Small intestine (tissue), 7 donors: Measurements from ENCODE around the gene SENP7. TPM values are rescaled to one million over a fixed set of nuclear protein-coding genes. Genes with fewer than 3 reads are reported as not detected.
"Not testable (repeated sequence)": the region's sequence is repeated elsewhere in the genome, so short reads cannot be mapped to it uniquely, and the experiment has no call there.

ENCODE experiments used
- DNase-seq, 2 donors: peaks; one replicate each; pipeline versions ENCODE4 v3.0.0 to v3.0.0-alpha.2; 2013
- FAIRE-seq: peaks from 2 replicates; lab custom pipeline; 2012; peaks lifted over from hg19 to GRCh38; lab: Jason Lieb, UNC
- H3K27ac ChIP-seq, 3 donors: one replicate each; pipeline ENCODE4 v1.5.1; 2013; ENCODE audit warnings: low read length in 2 of 3, mild to moderate bottlenecking in 2 of 3, control low read depth in 1 of 3, inconsistent platforms in 1 of 3, low read depth in 1 of 3, moderate library complexity in 1 of 3
- H3K27me3 ChIP-seq, 3 donors: one replicate each; pipeline ENCODE4 v1.6.1; 2013; ENCODE audit warnings: low read length in 3 of 3, inconsistent platforms in 1 of 3; ENCODE audit not compliant: control insufficient read depth in 3 of 3, insufficient read depth in 3 of 3
- H3K36me3 ChIP-seq, 3 donors: one replicate each; pipeline ENCODE4 v1.6.1; 2013; ENCODE audit warnings: low read length in 3 of 3, inconsistent platforms in 1 of 3, low read depth in 1 of 3, mild to moderate bottlenecking in 1 of 3, moderate library complexity in 1 of 3; ENCODE audit not compliant: control insufficient read depth in 3 of 3, insufficient read depth in 2 of 3
- H3K4me1 ChIP-seq, 3 donors: one replicate each; pipeline ENCODE4 v1.6.1; 2013; ENCODE audit warnings: low read length in 2 of 3, inconsistent platforms in 1 of 3, low read depth in 1 of 3, mild to moderate bottlenecking in 1 of 3, moderate library complexity in 1 of 3; ENCODE audit not compliant: control insufficient read depth in 3 of 3, insufficient read depth in 2 of 3
- H3K4me3 ChIP-seq, 3 donors: one replicate each; pipeline ENCODE4 v1.5.1; 2013; ENCODE audit warnings: low read length in 3 of 3, control low read depth in 1 of 3, inconsistent platforms in 1 of 3, low read depth in 1 of 3, mild to moderate bottlenecking in 1 of 3, moderate library complexity in 1 of 3
- H3K9me3 ChIP-seq, 2 donors: one replicate each; pipeline ENCODE4 v1.6.1; 2013; ENCODE audit warnings: low read depth in 1 of 2, low read length in 1 of 2; ENCODE audit not compliant: control insufficient read depth in 2 of 2, insufficient read depth in 1 of 2
- WGBS, 3 donors: extraction: QIAGEN DNeasy Blood & Tissue Kit; methylation state at CpG; one replicate each; pipeline ENCODE4 v1.1.7; 2013; 5-methylcytosine and 5-hydroxymethylcytosine counted together
- polyA plus RNA-seq, 4 donors: library from polyadenylated mRNA; stranded (reverse) in 3 of 4; unstranded in 1 of 4; fragments of 200-250 nt in 3 of 4; fragments of 120-200 nt in 1 of 4; gene quantifications; one replicate each; pipeline versions ENCODE4 v1.2.1 to v1.2.3, GENCODE V29; 2013
- donor health status: healthy with polysubstance abuse.
- donor health status: control.
- donor health status: control.
- donor health status: Bipolar disorder and iron deficiency.
- donor health status: healthy.

The SENP7 gene
- polyA plus RNA-seq, 4 donors, result 3.0 to 35.7 (median 4.1) TPM

DNA sequence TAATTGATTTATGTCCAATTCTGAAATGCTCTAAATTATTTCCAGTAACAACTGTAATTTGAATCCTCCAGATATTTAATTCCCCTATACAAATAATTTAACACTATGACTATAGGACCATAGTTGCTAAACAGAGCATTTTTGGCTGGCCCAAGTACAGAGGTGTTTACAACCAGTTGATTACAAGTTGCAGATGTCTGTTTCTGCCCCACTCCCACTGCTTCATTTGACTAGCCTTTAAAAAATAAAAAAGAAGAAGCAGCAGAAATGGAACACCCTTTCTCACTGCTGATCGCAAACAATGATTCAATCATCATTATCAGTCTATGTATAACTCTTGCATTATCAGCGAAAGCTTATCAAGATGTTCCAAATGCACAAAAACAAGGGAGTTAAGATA, 54.6 kb downstream of the SENP7 start:
- H3K9me3 ChIP-seq, result no peaks in the 10 kb centered on the region
- H3K4me1 ChIP-seq, result no peaks in the 10 kb centered on the region
- peaks cover 0 to 7% (median 2%) of the 10 kb centered on the region in 3 donors for H3K36me3 ChIP-seq
- FAIRE-seq (no peak), DNase-seq (no peak)
- H3K27ac ChIP-seq, result no peak overlapping the region
- no peak overlapping the region for H3K4me3 ChIP-seq
- H3K27me3 ChIP-seq, result no peaks in the 10 kb centered on the region
- WGBS, 3 donors, result 93 to 98% (median 94%) methylated on average over 2 of the region's 2 CpGs

DNA sequence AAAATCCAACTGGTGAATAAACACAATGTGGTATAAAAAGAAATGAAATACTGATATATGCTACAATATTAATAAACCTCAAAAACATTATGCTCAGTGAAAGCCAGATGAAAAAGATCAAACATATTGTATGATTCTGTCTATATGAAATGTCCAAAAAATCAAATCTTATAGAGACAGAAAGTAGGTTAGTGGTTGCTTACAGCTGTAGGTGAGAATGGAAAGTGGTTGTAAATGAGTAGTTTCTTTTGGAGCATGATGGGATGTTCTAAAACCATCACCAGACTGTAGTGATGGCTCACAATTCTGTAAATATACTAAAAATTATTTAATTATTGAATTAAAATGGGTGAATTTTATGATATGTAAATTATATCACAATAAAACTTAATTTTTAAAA, 58.4 kb downstream of the SENP7 start:
- Histone ChIP-seq H3K4me3 (no peak overlapping the region), H3K27me3 (no peaks in the 10 kb centered on the region), H3K36me3 (peaks cover 0 to 7% (median 2%) of the 10 kb centered on the region in 3 donors), H3K4me1 (no peaks in the 10 kb centered on the region), H3K9me3 (no peaks in the 10 kb centered on the region), H3K27ac (no peak overlapping the region)
- no peak for DNase-seq
- FAIRE-seq, result no peak

DNA sequence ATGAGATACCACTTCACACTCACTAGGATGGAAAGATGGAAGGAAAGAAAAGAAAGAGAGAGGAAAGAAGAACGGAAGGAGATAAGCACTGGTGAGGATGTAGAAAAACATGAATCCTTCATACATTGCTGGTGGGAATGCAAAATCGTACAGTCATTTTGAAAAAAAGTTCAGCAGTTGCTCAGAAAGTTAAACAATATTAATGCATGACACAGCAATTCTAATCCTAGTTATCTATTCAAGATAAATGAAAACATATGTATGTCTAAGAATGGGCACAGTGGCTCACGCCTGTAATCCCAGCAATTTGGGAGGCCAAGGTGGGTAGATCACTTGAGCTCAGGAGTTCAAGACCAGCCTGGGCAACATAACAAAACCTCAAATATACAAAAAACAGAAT, 59.1 kb downstream of the SENP7 start:
- Histone ChIP-seq H3K9me3 (no peaks in the 10 kb centered on the region), H3K4me3 (no peak overlapping the region), H3K4me1 (no peaks in the 10 kb centered on the region), H3K27me3 (no peaks in the 10 kb centered on the region), H3K27ac (no peak overlapping the region), H3K36me3 (peaks cover 0 to 7% (median 2%) of the 10 kb centered on the region in 3 donors)
- 92 to 96% (median 95%) methylated on average over 3 of the region's 3 CpGs for WGBS, 3 donors
- DNase-seq, result no peak
- no peak for FAIRE-seq

DNA sequence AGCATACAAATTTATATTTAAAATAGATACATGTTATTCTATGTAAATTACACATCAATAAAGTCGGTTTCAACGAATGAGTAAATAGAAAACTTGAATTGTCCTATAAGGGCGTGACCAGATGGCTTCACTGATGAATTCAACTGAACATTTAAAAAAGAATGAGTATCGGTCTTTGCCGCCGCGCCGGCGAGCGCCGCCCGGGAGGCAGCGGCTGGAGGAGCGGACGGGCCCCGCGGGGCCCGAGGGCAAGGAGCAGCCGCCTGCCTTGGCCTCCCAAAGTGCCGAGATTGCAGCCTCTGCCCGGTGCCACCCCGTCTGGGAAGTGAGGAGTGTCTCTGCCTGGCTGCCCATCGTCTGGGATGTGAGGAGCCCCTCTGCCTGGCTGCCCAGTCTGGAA, 74.4 kb downstream of the SENP7 start:
- FAIRE-seq, H3K4me1 ChIP-seq, DNase-seq, H3K27me3 ChIP-seq, H3K4me3 ChIP-seq, H3K36me3 ChIP-seq, H3K27ac ChIP-seq: not testable (repeated sequence)
- H3K9me3 ChIP-seq, result peaks cover 0 to 21% of the 10 kb centered on the region in 2 donors
- 97 to 100% (median 98%) methylated on average over 17 to 23 of the region's 23 CpGs for WGBS, 3 donors

DNA sequence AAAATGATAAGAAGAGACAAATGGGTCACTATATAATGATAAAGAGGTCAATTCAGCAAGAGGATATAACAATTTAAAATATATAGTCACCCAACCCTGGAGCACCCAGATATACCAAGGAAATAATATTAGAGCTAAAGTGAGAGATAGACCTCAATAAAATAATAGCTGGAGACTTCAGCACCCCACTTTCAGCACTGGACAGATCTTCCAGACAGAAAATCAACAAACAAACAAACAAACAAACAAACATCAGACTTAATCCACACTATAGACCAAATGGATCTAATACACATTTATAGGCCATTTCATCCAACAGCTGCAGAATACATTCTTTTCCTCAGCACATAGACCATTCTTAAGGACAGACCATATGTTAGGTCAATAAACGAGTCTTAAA, 79.4 kb downstream of the SENP7 start:
- H3K4me1 ChIP-seq, result no peaks in the 10 kb centered on the region
- DNase-seq, result no peak
- H3K9me3 ChIP-seq, result peaks cover 0 to 20% of the 10 kb centered on the region in 2 donors
- 95% methylated on average over 1 of the region's 1 CpG for WGBS, 3 donors
- H3K27me3 ChIP-seq, result no peaks in the 10 kb centered on the region
- H3K4me3 ChIP-seq, result no peak overlapping the region
- H3K27ac ChIP-seq, result no peak overlapping the region
- no peak for FAIRE-seq
- peaks cover 0 to 7% (median 0%) of the 10 kb centered on the region in 3 donors for H3K36me3 ChIP-seq

DNA sequence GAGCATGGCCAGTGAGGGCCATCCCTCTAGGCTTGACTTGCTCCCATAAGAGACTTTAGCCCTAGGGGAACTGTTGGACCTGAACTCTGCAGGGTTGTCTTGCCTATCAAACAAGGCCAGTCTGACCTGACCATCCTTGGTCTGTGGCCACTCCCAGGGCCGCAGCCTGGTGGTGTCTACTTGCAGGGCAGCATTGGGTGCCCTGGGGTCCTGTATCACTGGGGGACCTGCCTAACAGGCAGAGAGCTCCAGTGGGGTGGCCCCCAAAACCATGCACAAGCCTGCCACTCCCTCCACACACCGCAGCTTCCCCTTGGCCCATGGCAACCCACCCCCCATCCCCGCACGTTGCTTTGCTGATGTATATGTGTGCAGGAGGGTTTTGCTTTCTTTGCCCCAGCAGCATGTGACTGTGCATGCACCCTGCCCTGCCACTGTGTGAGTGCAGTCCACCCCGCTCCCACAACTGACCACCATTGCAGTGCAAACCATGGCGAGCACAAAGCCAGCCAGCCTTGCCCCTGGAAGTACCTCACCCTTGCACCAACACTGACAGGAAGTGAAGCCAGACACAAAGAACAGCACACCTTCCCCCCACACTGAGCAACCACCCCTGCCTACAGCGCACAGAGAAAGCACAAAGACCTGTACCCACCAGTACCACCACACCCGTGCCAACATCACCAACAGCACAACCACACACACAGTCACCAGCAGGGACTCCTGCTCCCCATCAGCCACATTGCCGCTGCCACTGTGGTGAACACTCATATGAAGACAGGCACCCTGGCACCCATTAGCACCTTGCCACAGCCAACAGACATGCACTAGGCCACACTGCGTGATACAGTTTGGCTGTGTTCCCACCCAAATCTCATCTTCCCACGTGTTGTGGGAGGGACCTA, 88.8 kb downstream of the SENP7 start:
- Histone ChIP-seq H3K4me1 (no peaks in the 10 kb centered on the region), H3K36me3 (peaks cover 0 to 11% (median 0%) of the 10 kb centered on the region in 3 donors), H3K27me3 (no peaks in the 10 kb centered on the region), H3K9me3 (peaks cover 0 to 40% of the 10 kb centered on the region in 2 donors), H3K27ac (no peak overlapping the region), H3K4me3 (no peak overlapping the region)
- 95 to 96% (median 95%) methylated on average over 11 of the region's 11 CpGs for WGBS, 3 donors
- DNase-seq, result no peak
- FAIRE-seq, result no peak

DNA sequence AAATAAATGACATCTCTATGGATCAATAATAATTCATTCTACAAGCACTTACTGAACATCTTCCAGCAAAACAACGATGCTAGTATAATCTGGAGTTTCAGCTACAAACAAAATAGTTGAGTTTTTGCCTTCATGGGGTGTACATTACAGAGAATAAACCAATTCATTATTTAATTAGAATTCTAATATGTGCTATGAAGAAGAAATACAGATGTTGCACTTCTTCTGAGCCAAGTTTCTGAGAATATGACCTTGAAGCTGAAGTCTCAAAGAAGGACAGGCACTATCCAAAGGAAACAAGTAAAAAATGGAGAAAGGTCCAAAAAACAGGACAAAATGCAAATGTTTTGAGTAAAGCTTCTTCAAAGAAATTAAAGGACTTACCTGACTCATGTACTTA, 94.2 kb downstream of the SENP7 start:
- H3K4me1 ChIP-seq, result no peaks in the 10 kb centered on the region
- WGBS, 3 donors, result 89 to 98% (median 93%) methylated on average over 1 of the region's 1 CpG
- H3K27ac ChIP-seq, result no peak overlapping the region
- FAIRE-seq (no peak), DNase-seq (no peak)
- H3K9me3 ChIP-seq, result peaks cover 0 to 11% of the 10 kb centered on the region in 2 donors
- H3K4me3 ChIP-seq, result no peak overlapping the region
- no peaks in the 10 kb centered on the region for H3K27me3 ChIP-seq
- H3K36me3 ChIP-seq, result peaks cover 0 to 7% (median 0%) of the 10 kb centered on the region in 3 donors

DNA sequence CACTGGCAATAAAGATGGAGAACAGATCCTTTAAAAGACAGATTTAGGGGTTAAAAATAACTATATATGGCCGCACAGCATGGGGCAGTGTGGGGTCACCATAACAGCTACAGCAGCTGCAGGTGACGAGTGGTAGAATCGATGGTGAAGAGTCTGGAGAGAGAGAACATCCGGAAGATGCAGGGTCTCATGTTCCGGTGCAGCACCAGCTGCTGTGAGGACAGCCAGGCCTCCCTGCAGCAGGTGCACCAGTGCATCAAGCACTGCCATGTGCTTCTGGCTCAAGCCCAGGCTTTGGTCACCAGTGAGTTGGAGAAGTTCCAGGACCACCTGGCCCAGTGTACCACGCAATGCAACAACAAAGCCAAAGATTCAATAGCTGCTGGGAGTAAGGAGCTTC, 98.9 kb downstream of the SENP7 start:
- H3K4me3 ChIP-seq, result no peak overlapping the region
- H3K9me3 ChIP-seq, result no peaks in the 10 kb centered on the region
- H3K4me1 ChIP-seq, result no peaks in the 10 kb centered on the region
- H3K27me3 ChIP-seq, result no peaks in the 10 kb centered on the region
- no peak for DNase-seq
- FAIRE-seq, result no peak
- H3K27ac ChIP-seq, result no peak overlapping the region
- WGBS, 3 donors, result 80 to 88% (median 85%) methylated on average over 6 of the region's 6 CpGs
- peaks cover 0 to 4% (median 0%) of the 10 kb centered on the region in 3 donors for H3K36me3 ChIP-seq
